Ovary (tissue), 9 donors: ENCODE data around the gene MANEA. TPM values are rescaled to one million over a fixed set of nuclear protein-coding genes. Genes with fewer than 3 reads are reported as not detected.
"Not testable (repeated sequence)": the region's sequence is repeated elsewhere in the genome, so short reads cannot be mapped to it uniquely, and the experiment has no call there.

Experiments
- DNase-seq, 5 donors: peaks; one replicate each; pipeline ENCODE4 v3.0.0-alpha.2; 2019 to 2020
- H3K27ac ChIP-seq, 2 donors: fragments of 200-600 bp; one replicate each; pipeline versions ENCODE4 v1.5.1 to v1.8.0; 2019 to 2022
- H3K27me3 ChIP-seq: fragments of 200-600 bp; one replicate; pipeline ENCODE4 v1.8.0; 2022
- H3K36me3 ChIP-seq: fragments of 200-600 bp; sonication (generic); one replicate; pipeline ENCODE4 v1.5.1; 2019
- H3K4me1 ChIP-seq: one replicate; pipeline ENCODE4 v1.8.1; 2013; ENCODE audit warnings: mild to moderate bottlenecking, moderate library complexity; ENCODE audit not compliant: insufficient read depth
- H3K4me3 ChIP-seq: fragments of 200-600 bp; sonication (generic); one replicate; pipeline ENCODE4 v1.5.1; 2017
- H3K9me3 ChIP-seq, 2 donors: fragments of 200-600 bp in 1 of 2; sonication (generic) in 1 of 2; one replicate each; pipeline versions ENCODE4 v1.5.1 to v1.8.1; 2013 to 2019; ENCODE audit warnings: mild to moderate bottlenecking in 1 of 2, moderate library complexity in 1 of 2
- CTCF ChIP-seq, 3 donors: fragments of 450-650 bp in 2 of 3; fragments of 200-600 bp in 1 of 3; IDR thresholded peaks; one replicate each; pipeline versions ENCODE4 v1.5.1 to v1.8.0; 2016 to 2022; ENCODE audit warnings: antibody characterized with exemption in 3 of 3, mild to moderate bottlenecking in 1 of 3
- EP300 ChIP-seq: sonication (generic); formaldehyde crosslinking; IDR thresholded peaks from one replicate; pipeline ENCODE4 v1.6.1; 2017; ENCODE audit warnings: antibody characterized with exemption
- POLR2A ChIP-seq: fragments of 450-650 bp; IDR thresholded peaks from one replicate; pipeline ENCODE4 v1.6.1; 2017; ENCODE audit warnings: antibody characterized with exemption, mild to moderate bottlenecking, moderate library complexity
- WGBS, 3 donors: extraction: QIAGEN DNeasy Blood & Tissue Kit in 1 of 3; methylation state at CpG; one replicate each; pipeline versions ENCODE4 v1.1.5 to v1.1.7; 2013 to 2017; 5-methylcytosine and 5-hydroxymethylcytosine counted together
- intact Hi-C, 4 donors: fragments of 100-400 bp; cut with DNase I; formaldehyde crosslinking; loops; one replicate each; pipeline versions ENCODE4 v1.11.0 to v1.15.1; 2022 to 2023
- polyA plus RNA-seq, 2 donors: library from polyadenylated mRNA; stranded (reverse); fragments of 200-250 nt in 1 of 2; fragments of 350-450 nt in 1 of 2; fragmentation: Illumina TruSeq in 1 of 2; extraction: RNeasy Lipid Tissue Mini Kit (QIAGEN cat#74804) in 1 of 2; gene quantifications; one replicate each; pipeline ENCODE4 v1.2.3, GENCODE V29; 2013 to 2014
- total RNA-seq, 7 donors: library from RNA; depleted of rRNA in 2 of 7; stranded (reverse); fragments of >200 nt in 2 of 7; fragmentation: NEBNext Ultra II Directional in 3 of 7; extraction: Animal tissue kit (Norgen Biotek cat#: 25700) in 3 of 7; gene quantifications; one replicate each; pipeline versions ENCODE4 v1.1.0 to v1.2.4, GENCODE V29; 2016 to 2023
- donor health status: DM: no; HTN: no; CAD: no; lungs with moderate emphysema.
- donor health status: DM: no; HTN: no; CAD: no.
- donor health status: Bipolar disorder and iron deficiency.
- donor health status: DM: yes; HTN: yes; CAD: no.
- donor health status: DM: no; HTN: no; CAD: no.
- donor health status: DM: yes; HTN: yes; CAD: no.

Gene MANEA
- total and polyA plus RNA-seq, 9 donors: 5.7 to 12.8 (median 8.9) TPM

GRCh38 chr6:95547043-95547442 lies 30.3 kb upstream of the MANEA start:
- DNase-seq: no peak
- Histone ChIP-seq H3K9me3 (no peaks in the 10 kb centered on the region), H3K4me1 (no peaks in the 10 kb centered on the region), H3K4me3 (no peak overlapping the region), H3K27me3 (no peaks in the 10 kb centered on the region), H3K36me3 (no peaks in the 10 kb centered on the region), H3K27ac (no peak overlapping the region)
- TF ChIP-seq CTCF (IDR thresholded peaks at IDR 0.05) (no peak), POLR2A (no peak), EP300 (no peak)
- WGBS, 3 donors: 81 to 86% (median 84%) methylated on average over 1 of the region's 1 CpG
- intact Hi-C loops: no loop called here

- H3K9me3 ChIP-seq: no peaks in the 10 kb centered on the region
- intact Hi-C loops: no loop called here
- DNase-seq: no peak
- TF ChIP-seq EP300 (no peak), POLR2A (no peak), CTCF (IDR thresholded peaks at IDR 0.05) (no peak)
- no peaks in the 10 kb centered on the region for H3K4me1 ChIP-seq
- H3K27ac ChIP-seq: no peak overlapping the region
- H3K4me3 ChIP-seq: no peak overlapping the region
- H3K27me3 ChIP-seq: no peaks in the 10 kb centered on the region
- WGBS, 3 donors: 94 to 95% (median 94%) methylated on average over 3 of the region's 3 CpGs
- H3K36me3 ChIP-seq: no peaks in the 10 kb centered on the region
These were observed 29.0 kb upstream of the MANEA start for GRCh38 chr6:95548188-95548786.

- H3K4me1 ChIP-seq: no peaks in the 10 kb centered on the region
- DNase-seq: no peak
- H3K9me3 ChIP-seq: no peaks in the 10 kb centered on the region
- H3K27me3 ChIP-seq: no peaks in the 10 kb centered on the region
- WGBS, 3 donors: 73 to 83% (median 81%) methylated on average over 5 of the region's 5 CpGs
- no peak for TF ChIP-seq EP300
- TF ChIP-seq CTCF (IDR thresholded peaks at IDR 0.05): no peak
- no peak for TF ChIP-seq POLR2A
- H3K4me3 ChIP-seq: no peak overlapping the region
- no peak overlapping the region for H3K27ac ChIP-seq
- no peaks in the 10 kb centered on the region for H3K36me3 ChIP-seq
- intact Hi-C loops: no loop called here
These were observed 25.5 kb upstream of the MANEA start for GRCh38 chr6:95551678-95552324.

- no peak for TF ChIP-seq CTCF (IDR thresholded peaks at IDR 0.05)
- Histone ChIP-seq H3K4me3 (no peak overlapping the region), H3K36me3 (no peaks in the 10 kb centered on the region), H3K9me3 (no peaks in the 10 kb centered on the region), H3K4me1 (no peaks in the 10 kb centered on the region), H3K27ac (no peak overlapping the region), H3K27me3 (no peaks in the 10 kb centered on the region)
- DNase-seq: no peak
- intact Hi-C loops: no loop called here
- 85 to 89% (median 88%) methylated on average over 1 of the region's 1 CpG for WGBS, 3 donors
These were observed 23.5 kb upstream of the MANEA start for GRCh38 chr6:95553880-95554279.

GRCh38 chr6:95560956-95561355 lies 16.4 kb upstream of the MANEA start:
- H3K4me1 ChIP-seq, H3K9me3 ChIP-seq, intact Hi-C loops, H3K36me3 ChIP-seq, H3K4me3 ChIP-seq, DNase-seq, H3K27me3 ChIP-seq, H3K27ac ChIP-seq: not testable (repeated sequence)
- WGBS, 3 donors: 71 to 76% (median 72%) methylated on average over 5 of the region's 5 CpGs
